Stimulated activated CD4-positive, alpha-beta T cell treated with anti-CD3 and anti-CD28 coated beads, Interleukin-1b, Interleukin-23, amount 100 ng/mL, for 1 hour (primary cell): ENCODE data around the gene LAMA2.

Experiments used
- DNase-seq, 2 donors: peaks; one replicate each; pipeline ENCODE4 v3.0.0-alpha.2; 2020; ENCODE audit warnings: low read depth in 2 of 2

LAMA2 gene, protein sequence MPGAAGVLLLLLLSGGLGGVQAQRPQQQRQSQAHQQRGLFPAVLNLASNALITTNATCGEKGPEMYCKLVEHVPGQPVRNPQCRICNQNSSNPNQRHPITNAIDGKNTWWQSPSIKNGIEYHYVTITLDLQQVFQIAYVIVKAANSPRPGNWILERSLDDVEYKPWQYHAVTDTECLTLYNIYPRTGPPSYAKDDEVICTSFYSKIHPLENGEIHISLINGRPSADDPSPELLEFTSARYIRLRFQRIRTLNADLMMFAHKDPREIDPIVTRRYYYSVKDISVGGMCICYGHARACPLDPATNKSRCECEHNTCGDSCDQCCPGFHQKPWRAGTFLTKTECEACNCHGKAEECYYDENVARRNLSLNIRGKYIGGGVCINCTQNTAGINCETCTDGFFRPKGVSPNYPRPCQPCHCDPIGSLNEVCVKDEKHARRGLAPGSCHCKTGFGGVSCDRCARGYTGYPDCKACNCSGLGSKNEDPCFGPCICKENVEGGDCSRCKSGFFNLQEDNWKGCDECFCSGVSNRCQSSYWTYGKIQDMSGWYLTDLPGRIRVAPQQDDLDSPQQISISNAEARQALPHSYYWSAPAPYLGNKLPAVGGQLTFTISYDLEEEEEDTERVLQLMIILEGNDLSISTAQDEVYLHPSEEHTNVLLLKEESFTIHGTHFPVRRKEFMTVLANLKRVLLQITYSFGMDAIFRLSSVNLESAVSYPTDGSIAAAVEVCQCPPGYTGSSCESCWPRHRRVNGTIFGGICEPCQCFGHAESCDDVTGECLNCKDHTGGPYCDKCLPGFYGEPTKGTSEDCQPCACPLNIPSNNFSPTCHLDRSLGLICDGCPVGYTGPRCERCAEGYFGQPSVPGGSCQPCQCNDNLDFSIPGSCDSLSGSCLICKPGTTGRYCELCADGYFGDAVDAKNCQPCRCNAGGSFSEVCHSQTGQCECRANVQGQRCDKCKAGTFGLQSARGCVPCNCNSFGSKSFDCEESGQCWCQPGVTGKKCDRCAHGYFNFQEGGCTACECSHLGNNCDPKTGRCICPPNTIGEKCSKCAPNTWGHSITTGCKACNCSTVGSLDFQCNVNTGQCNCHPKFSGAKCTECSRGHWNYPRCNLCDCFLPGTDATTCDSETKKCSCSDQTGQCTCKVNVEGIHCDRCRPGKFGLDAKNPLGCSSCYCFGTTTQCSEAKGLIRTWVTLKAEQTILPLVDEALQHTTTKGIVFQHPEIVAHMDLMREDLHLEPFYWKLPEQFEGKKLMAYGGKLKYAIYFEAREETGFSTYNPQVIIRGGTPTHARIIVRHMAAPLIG (N-terminal part only)

DNA sequence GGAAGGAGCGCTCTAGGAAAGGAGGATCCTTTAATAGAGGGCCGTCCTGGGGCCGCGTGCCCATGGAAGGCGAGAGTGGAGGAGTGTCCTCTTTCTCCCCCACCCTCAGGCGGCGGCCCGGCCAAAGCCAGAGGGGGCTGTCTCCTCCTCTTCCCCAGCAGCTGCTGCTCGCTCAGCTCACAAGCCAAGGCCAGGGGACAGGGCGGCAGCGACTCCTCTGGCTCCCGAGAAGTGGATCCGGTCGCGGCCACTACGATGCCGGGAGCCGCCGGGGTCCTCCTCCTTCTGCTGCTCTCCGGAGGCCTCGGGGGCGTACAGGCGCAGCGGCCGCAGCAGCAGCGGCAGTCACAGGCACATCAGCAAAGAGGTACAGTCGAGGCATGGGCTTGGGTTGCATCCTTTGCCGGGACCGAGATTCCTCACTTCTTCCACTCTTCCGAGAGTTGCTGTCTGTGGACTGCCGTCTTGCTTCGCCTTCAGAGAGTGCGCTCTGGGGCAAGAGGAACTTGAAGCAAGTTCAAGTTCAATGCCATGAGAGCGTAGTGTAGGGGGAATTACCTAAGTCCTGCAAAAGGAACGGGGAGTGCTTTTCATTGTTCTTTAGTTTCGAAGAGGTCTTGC, at the start of gene LAMA2:
Gene LAMA2 (plus strand): TSS at position 148 of the 621 bp plus-strand sequence. CDS start 108 bp downstream, at position 256.
- no peak for DNase-seq

- DNase-seq, result no peak
These were observed 46.2 kb upstream of the LAMA2 start for GRCh38 chr6:128836761-128837160.

DNA sequence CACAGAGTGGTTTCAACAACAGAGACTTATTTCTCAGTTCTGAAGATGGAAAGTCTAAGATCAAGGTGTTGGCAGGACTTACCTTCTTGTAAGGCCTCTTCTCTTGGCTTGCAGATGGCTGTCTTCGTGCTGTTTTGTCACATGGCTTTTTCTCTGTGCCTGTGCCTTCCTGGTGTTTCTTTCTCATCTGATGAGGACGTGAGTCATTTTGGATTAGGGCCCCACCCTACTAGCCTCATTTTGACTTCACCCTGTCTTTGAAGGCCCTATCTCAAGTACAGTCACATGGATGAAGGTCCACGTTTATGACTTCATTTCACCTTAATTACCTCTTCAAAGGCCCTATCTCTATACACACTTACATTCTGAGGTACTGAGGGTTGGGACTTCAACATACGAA, 41.4 kb upstream of the LAMA2 start:
- DNase-seq, result no peak

DNA sequence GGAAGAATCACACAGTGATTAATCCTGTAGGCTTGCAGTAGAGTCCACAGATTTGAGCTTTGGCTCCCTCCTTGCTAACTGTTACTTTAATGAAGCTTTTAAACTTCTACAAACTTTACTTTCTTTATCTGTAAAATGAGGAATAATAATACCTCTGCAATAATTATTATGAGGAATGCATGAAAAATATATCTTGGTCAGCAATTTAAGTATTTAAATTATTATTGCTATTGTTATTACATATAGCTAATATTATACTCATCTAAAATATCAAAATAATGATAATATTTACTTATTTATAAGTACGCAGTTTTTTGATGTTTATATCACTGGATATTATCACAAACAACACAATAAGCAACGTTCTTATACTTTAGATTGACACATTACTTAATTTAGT, 38.3 kb upstream of the LAMA2 start:
- no peak for DNase-seq

- DNase-seq, result no peak
These were observed 35.3 kb upstream of the LAMA2 start for GRCh38 chr6:128847431-128848210.

DNA sequence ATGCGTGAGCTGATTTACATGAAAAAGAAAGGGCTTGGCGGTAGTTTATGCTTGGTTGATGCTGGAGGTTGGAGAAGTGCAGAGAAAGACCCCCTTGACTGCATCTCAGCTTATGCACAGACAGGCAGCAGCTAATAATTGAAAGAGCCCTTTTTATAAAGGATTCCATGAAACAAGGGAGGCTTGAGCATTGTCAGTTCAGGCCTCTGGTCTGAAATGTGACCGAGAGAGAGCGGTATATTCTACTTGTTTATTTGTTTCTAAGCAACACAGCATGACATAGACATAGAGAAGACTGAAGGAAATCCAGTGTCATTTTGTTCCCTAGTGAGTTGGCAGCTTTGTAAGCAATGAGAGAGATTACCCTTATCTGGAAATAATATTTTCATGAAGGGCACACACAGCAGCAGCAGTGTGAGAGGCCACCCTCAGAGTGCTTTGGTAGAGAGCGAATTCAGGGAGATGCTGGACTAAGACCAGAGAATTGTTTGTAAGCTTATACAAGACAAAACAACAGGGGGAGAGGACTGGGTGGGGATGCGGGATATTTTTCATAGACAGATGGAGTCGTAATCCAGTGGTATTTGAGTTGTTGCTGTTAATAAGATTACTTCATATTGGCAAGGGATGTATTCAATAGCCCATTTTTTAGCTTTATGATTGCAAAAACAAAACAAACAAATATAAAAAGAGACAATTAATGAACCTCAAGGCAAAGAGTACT, 34.6 kb upstream of the LAMA2 start:
- no peak for DNase-seq

DNA sequence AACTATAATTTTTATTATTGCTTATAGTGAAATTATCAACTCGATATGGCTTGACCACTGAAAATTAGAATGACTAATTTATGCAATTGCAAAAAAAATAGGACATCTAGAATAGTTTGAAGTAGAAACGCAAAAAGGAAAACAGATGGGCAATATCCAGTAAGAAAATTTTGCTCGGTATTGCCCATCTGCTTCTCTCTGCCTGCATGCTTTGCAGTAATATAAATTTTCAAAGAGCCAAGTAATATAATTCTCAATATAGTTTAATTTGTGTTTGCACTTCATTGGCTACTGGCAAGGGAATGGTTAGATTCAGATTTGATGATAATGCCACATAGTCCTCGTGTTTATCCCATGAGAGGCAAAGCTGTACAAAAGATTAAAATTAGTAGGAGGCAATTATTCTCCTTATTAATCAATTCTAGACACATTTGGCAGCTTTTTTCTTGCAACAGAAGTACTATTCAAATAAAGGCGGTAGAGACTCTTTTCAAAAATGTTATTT, 27.3 kb upstream of the LAMA2 start:
- no peak for DNase-seq

- no peak for DNase-seq
These were observed 25.1 kb upstream of the LAMA2 start for GRCh38 chr6:128857806-128858205.

GRCh38 chr6:128860782-128861181, 22.2 kb upstream of the LAMA2 start:
- DNase-seq, result no peak

DNA sequence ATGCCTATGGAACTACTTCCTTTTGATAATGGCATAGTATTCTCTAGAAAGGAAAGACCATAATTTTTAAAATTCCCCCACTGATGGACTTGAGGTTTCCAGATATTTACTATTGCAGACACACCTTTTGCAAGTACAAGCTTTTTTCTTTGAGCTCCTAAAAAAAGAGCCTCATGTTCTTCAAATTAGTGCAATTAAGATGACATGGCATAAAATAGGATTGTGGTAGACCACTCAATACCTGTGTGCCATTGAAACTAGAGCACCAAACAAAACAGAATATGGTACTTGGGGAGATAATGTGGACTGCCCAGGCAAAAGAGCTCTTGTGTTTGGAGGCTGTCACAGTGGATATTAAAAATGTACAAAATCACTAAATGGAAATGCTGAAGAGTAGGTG, 19.0 kb upstream of the LAMA2 start:
- DNase-seq, result no peak

DNA sequence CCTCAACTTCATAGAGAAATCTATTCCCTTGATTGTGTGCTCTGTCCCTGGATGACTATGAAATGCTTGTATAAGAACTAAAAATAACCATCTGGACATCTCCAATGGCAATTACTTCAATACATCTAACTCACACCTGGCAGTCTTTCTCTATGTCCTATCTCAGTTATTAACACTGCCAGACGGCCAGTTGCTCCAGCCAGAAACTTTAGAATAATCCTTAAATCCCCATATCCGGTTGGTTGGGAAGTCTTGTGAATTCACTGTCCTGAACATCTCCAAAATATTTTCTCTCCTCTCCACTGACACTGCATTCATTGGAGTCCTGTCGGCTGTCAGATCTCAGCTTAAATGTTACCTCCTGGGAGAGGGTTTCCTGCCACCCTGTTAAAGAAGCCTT, 12.2 kb upstream of the LAMA2 start:
- DNase-seq, result no peak

DNA sequence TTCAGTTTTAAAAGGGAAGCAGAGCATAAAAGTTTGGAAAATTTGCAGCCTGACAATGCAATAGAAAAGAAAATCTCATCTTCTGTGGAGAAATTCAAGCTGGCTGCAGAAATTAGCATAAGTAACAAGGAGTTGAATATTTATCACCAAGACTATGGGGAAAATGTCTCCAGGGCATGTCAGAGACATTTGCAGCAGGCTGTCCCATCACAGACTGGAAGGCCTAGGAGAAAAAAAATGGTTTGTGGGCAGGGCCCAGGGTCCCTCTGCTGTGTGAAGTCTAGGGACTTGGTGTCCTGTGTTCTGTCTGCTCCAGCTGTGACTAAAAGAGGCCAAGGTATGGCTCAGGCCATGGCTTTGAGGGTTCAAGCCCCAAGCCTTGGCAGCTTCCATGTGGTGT, 8.1 kb upstream of the LAMA2 start:
- no peak for DNase-seq

DNA sequence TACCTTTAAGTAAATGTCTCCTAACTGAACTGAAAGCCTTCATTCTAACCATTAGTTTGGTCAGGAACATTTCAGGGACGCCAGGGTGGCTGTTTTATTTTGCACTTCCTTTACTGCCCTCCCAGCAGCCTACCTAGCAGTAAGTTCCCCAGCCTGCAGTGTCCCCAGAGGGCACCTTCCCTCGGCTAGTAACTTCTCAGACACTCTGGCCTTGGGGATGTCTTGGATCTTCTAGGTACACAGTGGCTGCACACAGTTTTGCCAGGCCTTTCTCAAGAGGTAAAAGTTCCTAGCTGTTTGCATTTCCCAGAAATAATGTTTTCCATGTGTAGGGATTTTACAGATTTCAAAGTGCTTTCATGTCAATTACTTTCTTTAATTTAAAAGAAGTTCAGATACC, 378 bp upstream of the LAMA2 start:
- DNase-seq, result no peak

- DNase-seq, result no peak
These were observed 968 bp downstream of the LAMA2 start for GRCh38 chr6:128883906-128884305.

GRCh38 chr6:128885381-128885780, 2.4 kb downstream of the LAMA2 start:
- no peak for DNase-seq

GRCh38 chr6:128886706-128887105, 3.8 kb downstream of the LAMA2 start:
- no peak for DNase-seq

DNA sequence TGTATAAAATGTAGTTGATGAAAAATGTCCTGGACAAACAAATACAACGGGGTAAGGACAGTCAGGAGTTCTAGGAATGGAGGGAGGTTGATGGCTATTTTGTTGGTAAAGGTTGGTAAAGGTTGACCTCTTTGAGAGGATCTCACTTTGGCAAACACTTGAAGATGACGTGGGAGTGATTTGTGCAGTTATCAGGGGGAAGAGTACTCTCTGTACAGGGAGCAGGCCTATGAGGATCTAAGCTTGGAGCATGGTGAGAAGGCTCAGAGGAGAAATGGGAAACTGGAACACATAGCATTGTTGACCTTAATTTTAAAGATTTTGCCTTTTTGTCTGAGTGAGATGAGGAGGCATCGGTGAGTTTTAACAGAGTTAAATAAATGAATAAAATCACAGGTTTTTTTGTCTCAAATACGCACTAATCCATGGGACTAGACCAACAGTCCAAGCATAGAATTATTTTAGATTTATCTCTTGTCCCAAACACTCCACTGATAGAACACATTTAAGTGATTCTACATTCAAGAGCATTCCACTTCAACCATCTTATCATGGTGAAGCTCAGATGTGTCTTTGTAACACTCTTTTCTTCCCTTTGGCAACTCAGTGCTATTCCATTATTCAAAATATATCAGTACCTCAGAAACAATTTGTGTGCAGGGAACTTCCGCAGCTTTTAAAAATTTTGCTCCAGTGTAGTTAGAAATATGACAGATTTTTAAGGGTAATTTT, 5.7 kb downstream of the LAMA2 start:
- DNase-seq, result no peak

DNA sequence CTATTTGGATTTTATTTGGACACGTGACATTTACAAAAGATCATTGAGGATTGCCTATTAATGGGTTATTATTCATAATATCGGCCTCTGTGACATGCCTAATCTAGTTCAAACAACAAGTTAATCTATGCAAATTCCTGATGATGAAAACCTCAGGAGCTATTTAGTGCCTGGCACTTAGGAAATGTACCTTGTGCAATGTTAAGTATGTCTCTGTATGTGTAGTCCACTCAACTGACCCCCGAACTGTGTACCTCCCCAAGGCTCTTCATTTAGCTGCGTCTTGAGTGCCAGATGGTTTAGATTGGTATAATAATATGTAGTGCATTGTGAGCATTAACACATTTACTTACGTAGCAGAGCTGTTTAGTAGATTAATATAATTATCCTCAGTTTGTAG, 6.9 kb downstream of the LAMA2 start:
- DNase-seq, result no peak

- no peak for DNase-seq
These were observed 9.1 kb downstream of the LAMA2 start for GRCh38 chr6:128892079-128892478.
